Smooth muscle cell (in vitro differentiated cells): ENCODE measurements around the gene LIX1L. TPM values are rescaled to one million over a fixed set of nuclear protein-coding genes. Genes with fewer than 3 reads are reported as not detected.

ENCODE experiments used
- DNase-seq: peaks from one replicate; lab custom pipeline; 2025; ENCODE audit not compliant: unreplicated experiment; lab: John Stamatoyannopoulos, UW
- H2AFZ ChIP-seq: fragments of 200-600 bp; sonication (generic); 2 replicates; pipeline ENCODE4 v1.6.0; 2016; ENCODE audit warnings: antibody characterized with exemption, low read depth, mild to moderate bottlenecking
- H3F3A ChIP-seq: fragments of 200-600 bp; sonication (generic); 2 replicates; pipeline ENCODE4 v1.6.0; 2017; ENCODE audit warnings: antibody characterized with exemption, low read depth
- H3K27ac ChIP-seq: fragments of 200-600 bp; sonication (generic); 2 replicates; pipeline ENCODE4 v1.5.1; 2016; ENCODE audit warnings: low read depth, mild to moderate bottlenecking
- H3K27me3 ChIP-seq: fragments of 200-600 bp; sonication (generic); 2 replicates; pipeline ENCODE4 v1.6.1; 2016; ENCODE audit warnings: low read depth, mild to moderate bottlenecking
- H3K36me3 ChIP-seq: fragments of 200-600 bp; sonication (generic); 2 replicates; pipeline ENCODE4 v1.5.1; 2016; ENCODE audit warnings: low read depth
- H3K4me1 ChIP-seq: fragments of 200-600 bp; sonication (generic); 2 replicates; pipeline ENCODE4 v1.5.1; 2016; ENCODE audit warnings: low read depth
- H3K4me2 ChIP-seq: fragments of 200-600 bp; sonication (generic); 2 replicates; pipeline ENCODE4 v1.6.0; 2016; ENCODE audit warnings: mild to moderate bottlenecking
- H3K4me3 ChIP-seq: fragments of 200-600 bp; sonication (generic); 2 replicates; pipeline ENCODE4 v1.5.1; 2016; ENCODE audit warnings: mild to moderate bottlenecking
- H3K79me2 ChIP-seq: fragments of 200-600 bp; sonication (generic); 2 replicates; pipeline ENCODE4 v1.6.0; 2016; ENCODE audit warnings: low read depth, mild to moderate bottlenecking
- H3K9ac ChIP-seq: fragments of 200-600 bp; sonication (generic); 2 replicates; pipeline ENCODE4 v1.6.0; 2016; ENCODE audit warnings: low read depth
- H3K9me3 ChIP-seq: fragments of 200-600 bp; sonication (generic); replicated peaks from 2 replicates; pipeline ENCODE4 v1.5.1; 2016; ENCODE audit warnings: low read depth
- H4K20me1 ChIP-seq: fragments of 200-600 bp; sonication (generic); 2 replicates; pipeline ENCODE4 v1.6.0; 2016; ENCODE audit warnings: low read depth
- CTCF ChIP-seq: fragments of 200-600 bp; sonication (generic); IDR thresholded peaks from 2 replicates; pipeline ENCODE4 v1.5.1; 2017; ENCODE audit warnings: borderline replicate concordance, mild to moderate bottlenecking, antibody characterized with exemption; ENCODE audit not compliant: insufficient read depth, poor library complexity, severe bottlenecking
- WGBS: methylation state at CpG from one replicate; pipeline ENCODE4 v1.1.7; 2016; ENCODE audit warnings: low lambda C conversion rate; 5-methylcytosine and 5-hydroxymethylcytosine counted together
- polyA plus RNA-seq: library from polyadenylated mRNA; unstranded; fragments of >200 nt; fragmentation: Nextera tagmentation; extraction: Ambion mirVana; gene quantifications from 2 replicates; pipeline ENCODE4 v1.2.1, GENCODE V29; 2016
- total RNA-seq: library from RNA; depleted of rRNA; stranded (reverse); fragments of >200 nt; gene quantifications from 2 replicates; pipeline ENCODE4 v1.2.3, GENCODE V29; 2014

Gene LIX1L
- total and polyA plus RNA-seq, 2 experiments from 2014 or later: 31.1 to 32.7 TPM

- 56% methylated on average over 3 of the region's 3 CpGs for WGBS
- H3K36me3 ChIP-seq: no peaks in the 10 kb centered on the region
- peaks cover 10% of the 10 kb centered on the region for H3K4me1 ChIP-seq
- H3K9ac ChIP-seq: peak overlapping the region; percentile 10
- H4K20me1 ChIP-seq: no peaks in the 10 kb centered on the region
- peak overlapping the region; percentile 12 for H3K4me3 ChIP-seq
- H3F3A ChIP-seq: peaks cover 3% of the 10 kb centered on the region
- H2AFZ ChIP-seq: peak overlapping the region; percentile 95
- H3K9me3 ChIP-seq: no peaks in the 10 kb centered on the region
- H3K79me2 ChIP-seq: no peaks in the 10 kb centered on the region
- H3K4me2 ChIP-seq: peak overlapping the region; percentile 73
- no peak for DNase-seq
- H3K27me3 ChIP-seq: no peaks in the 10 kb centered on the region
- TF ChIP-seq CTCF: no peak
- peak overlapping the region; percentile 81 for H3K27ac ChIP-seq
Measured at GRCh38 chr1:145892486-145893087, 65.2 kb downstream of the LIX1L start.

- peak; percentile 70 for DNase-seq
- Histone ChIP-seq H3K4me2 (peak overlapping the region; percentile 73), H3K27ac (peak overlapping the region; percentile 81), H4K20me1 (no peaks in the 10 kb centered on the region), H3K27me3 (no peaks in the 10 kb centered on the region), H3K4me3 (peak overlapping the region; percentile 12), H3K9ac (peak overlapping the region; percentile 10), H3K36me3 (no peaks in the 10 kb centered on the region), H2AFZ (peak overlapping the region; percentile 95), H3F3A (peaks cover 3% of the 10 kb centered on the region), H3K4me1 (peaks cover 10% of the 10 kb centered on the region), H3K79me2 (no peaks in the 10 kb centered on the region), H3K9me3 (no peaks in the 10 kb centered on the region)
- peak; percentile 81 for TF ChIP-seq CTCF
- 2% methylated on average over 6 of the region's 6 CpGs for WGBS
Measured at GRCh38 chr1:145891587-145892485, 66.0 kb downstream of the LIX1L start.

DNA sequence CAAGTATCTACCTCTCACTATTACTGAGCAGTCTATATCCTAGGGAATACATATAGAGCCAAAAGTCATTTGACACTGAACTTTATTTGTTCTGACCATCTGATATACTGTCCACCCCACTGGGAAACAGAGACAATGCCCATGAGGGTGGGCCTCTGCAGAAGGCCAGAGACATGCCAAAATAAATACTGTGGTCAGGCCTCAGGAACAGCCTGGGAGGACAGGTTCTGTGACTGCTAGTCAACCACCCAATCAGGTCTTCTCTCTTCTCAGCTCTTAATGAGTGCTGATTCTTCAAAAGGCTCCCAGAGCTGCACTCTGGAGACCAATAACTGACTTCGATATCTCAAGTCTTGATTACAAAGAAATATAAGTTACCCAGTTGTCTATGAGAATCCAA lies 66.7 kb downstream of the LIX1L start:
- H3K9me3 ChIP-seq: no peaks in the 10 kb centered on the region
- H3F3A ChIP-seq: peaks cover 3% of the 10 kb centered on the region
- peak overlapping the region; percentile 95 for H2AFZ ChIP-seq
- H3K79me2 ChIP-seq: no peaks in the 10 kb centered on the region
- H4K20me1 ChIP-seq: no peaks in the 10 kb centered on the region
- TF ChIP-seq CTCF: no peak
- H3K9ac ChIP-seq: no peak overlapping the region
- H3K27ac ChIP-seq: peak overlapping the region; percentile 81
- DNase-seq: no peak
- H3K27me3 ChIP-seq: no peaks in the 10 kb centered on the region
- peak overlapping the region; percentile 73 for H3K4me2 ChIP-seq
- no peaks in the 10 kb centered on the region for H3K36me3 ChIP-seq
- WGBS: 75% methylated on average over 1 of the region's 1 CpG
- H3K4me3 ChIP-seq: no peak overlapping the region
- peaks cover 10% of the 10 kb centered on the region for H3K4me1 ChIP-seq
